ENCODE data around the gene KCNAB1.
"Not testable (repeated sequence)": the region's sequence is repeated elsewhere in the genome, so short reads cannot be mapped to it uniquely, and the experiment has no call there.

KCNAB1 gene

DNA sequence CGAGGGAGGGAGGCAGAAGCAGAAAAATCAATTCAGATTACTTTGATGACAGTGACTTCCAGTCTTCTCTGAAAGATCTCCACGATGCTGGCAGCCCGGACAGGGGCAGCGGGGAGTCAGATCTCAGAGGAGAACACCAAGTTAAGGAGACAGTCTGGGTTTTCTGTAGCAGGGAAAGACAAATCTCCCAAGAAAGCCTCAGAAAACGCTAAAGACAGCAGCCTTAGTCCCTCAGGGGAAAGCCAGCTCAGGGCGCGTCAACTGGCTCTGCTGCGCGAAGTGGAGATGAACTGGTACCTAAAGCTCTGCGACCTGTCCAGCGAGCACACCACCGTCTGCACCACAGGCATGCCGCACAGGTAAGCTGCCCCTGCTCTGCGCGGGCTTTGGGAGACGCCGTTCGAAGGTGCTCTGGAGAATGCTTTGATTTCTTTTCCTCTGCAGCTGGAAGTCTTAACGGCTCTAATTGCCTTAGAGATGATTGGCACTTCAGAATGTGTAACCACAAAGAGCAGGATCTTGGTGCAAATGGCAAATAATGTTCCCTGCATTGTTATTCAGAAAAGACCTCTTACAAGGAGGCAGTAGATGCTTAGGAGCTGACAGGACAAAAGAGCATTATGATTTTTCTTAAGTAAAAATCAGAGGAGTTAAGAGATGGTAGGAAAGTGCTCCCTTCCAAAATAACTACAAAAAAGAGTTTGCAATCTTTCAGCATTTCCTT lies at the start of gene KCNAB1:
Gene KCNAB1, plus strand, starts transcription at position 51 of the 724 bp plus-strand sequence.
- no peak for DNase-seq (ENCODE audit: low read depth in 1 of 2, low spot score in 1 of 2)

DNA sequence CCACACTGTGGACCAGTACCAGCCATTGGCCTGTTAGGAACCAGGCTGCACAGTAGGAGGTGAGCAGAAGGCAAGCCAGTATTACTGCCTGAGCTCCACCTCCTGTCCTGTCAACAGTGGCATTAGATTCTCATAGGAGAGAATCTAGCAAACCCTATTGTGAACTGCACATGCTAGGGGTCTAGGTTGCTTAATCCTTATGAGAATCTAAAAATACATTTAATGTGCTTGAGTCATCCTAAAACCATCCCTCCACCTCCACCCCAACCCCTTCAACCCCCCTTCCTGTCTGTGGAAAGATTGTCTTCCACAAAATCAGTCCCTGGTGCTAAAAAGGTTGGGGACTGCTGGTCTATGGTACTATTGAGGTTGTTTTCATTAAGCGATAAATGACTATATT lies 49.3 kb upstream of the KCNAB1 start:
- DNase-seq (ENCODE audit: low read depth in 1 of 2, low spot score in 1 of 2) = no peak

DNA sequence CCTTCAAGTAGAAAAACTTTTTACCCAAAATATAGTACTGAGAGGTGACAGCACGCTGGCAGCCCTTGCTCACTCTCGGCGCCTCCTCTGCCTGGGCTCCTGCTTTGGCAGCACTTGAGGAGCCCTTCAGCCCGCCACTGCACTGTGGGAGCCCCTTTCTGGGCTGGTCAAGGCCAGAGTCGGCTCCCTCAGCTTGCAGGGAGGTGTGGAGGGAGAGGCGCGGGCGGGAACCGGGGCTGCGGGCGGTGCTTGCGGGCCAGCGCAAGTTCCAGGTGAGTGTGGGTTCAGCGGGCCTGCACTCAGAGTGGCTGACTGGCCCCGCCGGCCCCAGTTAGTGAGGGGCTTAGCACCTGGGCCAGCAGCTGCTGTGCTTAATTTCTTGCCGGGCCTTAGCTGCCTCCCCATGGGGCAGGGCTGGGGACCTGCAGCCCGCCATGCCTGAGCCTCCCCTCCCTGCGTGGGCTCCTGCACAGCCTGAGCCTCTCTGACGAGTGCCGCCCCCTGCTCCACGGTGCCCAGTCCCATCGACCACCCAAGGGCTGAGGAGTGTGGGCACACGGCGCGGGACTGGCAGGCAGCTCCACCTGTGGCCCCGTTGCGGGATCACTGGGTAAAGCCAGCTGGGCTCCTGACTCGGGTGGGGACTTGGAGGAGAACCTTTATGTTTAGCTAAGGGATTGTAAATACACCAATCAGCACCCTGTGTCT lies 47.3 kb upstream of the KCNAB1 start:
- not testable (repeated sequence) for DNase-seq (ENCODE audit: low read depth in 1 of 2, low spot score in 1 of 2)

DNA sequence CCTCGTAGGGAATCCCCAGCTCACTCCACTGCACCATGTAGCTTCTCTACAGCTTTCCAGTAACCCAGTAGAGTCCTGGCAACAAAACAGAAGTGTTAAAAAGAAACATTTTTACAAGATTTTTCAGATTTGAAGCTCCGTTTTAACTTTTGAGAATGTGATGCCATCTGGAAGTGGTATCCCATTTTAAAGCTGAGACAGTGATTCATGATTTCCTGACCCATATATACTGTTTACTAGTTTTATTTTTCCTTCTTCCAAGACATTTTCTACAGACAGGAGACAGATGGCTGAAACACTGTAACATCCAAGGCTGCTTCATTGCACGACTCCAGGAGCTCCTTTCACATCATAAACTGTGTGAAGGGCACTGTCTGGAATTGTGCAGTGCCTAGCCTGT lies 30.3 kb upstream of the KCNAB1 start:
- DNase-seq (ENCODE audit: low read depth in 1 of 2, low spot score in 1 of 2) = no peak

DNA sequence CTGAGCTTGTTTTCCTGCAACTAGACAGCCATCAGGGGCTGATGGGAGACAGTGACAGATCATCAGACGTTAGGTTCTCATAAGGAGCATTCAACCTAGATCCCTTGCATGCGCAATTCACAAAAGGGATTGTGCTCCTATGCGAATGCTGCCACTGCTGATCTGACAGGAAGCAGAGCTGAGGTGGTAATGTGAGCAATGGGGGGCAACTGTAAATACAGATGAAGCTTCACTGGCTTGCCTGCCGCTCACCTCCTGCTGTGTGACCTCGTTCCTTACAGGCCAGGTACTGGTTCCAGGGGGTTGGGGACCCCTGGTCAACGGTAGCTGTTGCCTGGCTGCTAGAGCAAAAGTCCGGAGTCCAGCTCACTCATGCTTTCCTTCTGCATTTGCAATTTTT lies 26.4 kb upstream of the KCNAB1 start:
- DNase-seq (ENCODE audit: low read depth in 1 of 2, low spot score in 1 of 2) = no peak

DNA sequence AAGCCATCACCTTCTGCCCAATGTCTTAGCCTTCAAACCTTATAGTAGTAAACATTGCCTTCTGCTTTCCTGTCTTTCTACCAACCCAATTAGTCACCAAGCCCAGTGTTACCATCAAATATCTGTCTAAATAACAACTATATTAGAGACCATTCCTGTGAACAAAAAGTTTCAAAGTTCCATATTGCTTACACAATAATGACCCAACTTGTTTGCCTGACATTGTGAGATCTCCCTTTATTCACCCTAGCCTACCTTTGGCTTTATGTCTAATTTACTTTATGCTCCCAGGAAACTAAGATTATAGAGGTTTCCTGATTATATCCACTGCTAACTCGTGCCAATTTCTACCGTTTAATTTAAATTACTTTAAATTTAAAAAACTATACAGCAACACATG lies 26.0 kb upstream of the KCNAB1 start:
- DNase-seq (ENCODE audit: low read depth in 1 of 2, low spot score in 1 of 2) = no peak

DNA sequence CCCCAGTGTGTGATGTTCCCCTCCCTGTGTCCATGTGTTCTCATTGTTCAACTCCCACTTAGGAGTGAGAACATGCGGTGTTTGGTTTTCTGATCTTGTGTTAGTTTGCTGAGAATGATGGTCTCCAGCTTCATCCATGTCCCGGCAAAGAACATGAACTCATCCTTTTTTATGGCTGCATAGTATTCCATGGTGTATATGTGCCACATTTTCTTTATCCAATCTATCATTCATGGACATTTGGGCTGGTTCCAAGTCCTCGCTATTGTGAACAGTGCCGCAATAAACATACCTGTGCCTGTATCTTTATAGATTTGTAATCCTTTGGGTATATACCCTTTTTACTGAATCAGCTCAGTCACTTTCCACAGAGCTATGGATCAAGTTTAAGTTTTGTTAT lies 24.7 kb upstream of the KCNAB1 start:
- DNase-seq (ENCODE audit: low read depth in 1 of 2, low spot score in 1 of 2) = not testable (repeated sequence)

DNA sequence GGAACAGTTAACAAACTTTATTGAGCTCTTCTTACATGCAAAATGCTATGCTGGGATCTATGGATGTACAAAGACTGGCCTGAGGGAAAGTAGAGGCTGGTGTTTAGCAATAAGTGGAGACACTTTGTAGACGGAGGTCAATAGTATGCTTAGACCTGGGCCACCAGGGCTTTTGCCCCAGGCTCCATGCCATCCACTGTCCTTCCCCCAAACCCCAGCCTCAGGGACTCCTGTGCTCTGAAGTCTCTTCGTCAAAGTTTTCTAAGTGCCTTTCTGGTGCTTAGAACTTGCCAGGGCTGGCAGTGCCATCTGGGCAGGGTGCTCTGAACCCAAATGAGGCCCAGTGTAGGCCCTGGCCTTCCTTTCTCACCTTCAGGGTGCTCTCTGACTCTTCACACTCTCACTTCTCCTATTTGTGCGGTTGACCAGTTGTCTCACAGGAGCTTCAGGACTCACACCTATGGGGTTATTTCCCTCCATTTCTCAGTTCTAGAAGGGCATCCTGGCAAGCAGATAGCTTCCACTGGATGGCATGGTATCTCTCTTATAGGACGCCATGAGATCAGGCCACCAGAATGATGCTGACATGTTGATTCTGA lies 21.8 kb upstream of the KCNAB1 start:
- DNase-seq (ENCODE audit: low read depth in 1 of 2, low spot score in 1 of 2) = no peak

DNA sequence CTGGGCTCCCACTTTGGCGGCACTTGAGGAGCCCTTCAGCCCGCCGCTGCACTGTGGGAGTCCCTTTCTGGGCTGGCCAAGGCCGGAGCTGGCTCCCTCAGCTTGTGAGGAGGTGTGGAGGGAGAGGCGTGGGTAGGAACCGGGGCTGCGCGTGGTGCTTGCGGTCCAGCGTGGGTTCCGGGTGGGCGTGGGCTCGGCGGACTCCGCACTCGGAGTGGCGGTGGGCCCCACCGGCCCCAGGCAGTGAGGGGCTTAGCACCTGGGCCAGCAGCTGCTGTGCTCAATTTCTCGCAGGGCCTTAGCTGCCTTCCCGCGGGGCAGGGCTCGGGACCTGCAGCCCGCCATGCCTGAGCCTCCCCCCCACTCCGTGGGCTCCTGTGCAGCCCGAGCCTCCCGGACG lies 21.0 kb upstream of the KCNAB1 start:
- DNase-seq (ENCODE audit: low read depth in 1 of 2, low spot score in 1 of 2) = not testable (repeated sequence)

DNA sequence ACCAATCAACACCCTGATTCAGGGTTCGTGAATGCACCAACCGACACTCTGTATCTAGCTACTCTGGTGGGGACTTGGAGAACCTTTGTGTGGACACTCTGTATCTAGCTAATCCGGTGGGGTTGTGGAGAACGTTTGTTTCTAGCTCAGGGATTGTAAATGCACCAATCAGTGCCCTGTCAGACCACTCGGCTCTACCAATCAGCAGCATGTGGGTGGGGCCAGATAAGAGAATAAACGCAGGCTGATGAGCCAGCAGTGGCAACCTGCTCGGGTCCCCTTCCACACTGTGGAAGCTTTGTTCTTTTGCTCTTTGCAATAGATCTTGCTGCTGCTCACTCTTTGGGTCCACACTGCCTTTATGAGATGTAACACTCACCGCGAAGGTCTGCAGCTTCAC lies 20.4 kb upstream of the KCNAB1 start:
- not testable (repeated sequence) for DNase-seq (ENCODE audit: low read depth in 1 of 2, low spot score in 1 of 2)

DNA sequence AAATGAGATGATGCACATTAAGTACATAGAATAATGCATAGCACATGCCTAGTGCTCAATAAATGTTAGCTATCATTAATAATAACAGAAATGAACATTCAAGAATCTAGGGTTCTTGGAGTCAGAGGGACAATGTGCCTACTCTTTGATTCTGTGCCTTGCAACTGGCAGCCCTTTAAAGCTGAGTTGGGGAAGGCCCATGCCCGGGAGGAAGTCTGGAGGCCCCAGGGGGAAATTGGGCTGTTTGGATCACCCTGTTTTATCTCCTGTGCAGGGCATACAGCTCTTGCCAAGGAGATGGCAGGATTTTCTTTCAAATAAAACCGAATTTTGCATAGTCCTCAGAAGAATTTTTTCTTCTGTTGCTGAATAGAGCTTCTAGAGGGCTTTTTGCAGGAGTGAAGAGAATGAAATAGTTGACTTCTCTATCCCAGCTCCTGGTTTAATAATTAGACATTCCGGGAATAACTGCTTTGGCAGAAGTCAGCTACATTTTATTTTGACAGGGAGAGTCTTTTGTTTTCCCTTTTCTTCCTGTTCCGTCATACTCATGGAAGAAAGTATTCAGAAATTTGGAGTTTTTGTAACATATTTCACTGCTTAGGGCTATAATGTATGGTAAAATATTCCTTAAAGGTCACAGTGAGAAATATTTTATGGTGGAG lies 18.0 kb upstream of the KCNAB1 start:
- no peak for DNase-seq (ENCODE audit: low read depth in 1 of 2, low spot score in 1 of 2)

DNA sequence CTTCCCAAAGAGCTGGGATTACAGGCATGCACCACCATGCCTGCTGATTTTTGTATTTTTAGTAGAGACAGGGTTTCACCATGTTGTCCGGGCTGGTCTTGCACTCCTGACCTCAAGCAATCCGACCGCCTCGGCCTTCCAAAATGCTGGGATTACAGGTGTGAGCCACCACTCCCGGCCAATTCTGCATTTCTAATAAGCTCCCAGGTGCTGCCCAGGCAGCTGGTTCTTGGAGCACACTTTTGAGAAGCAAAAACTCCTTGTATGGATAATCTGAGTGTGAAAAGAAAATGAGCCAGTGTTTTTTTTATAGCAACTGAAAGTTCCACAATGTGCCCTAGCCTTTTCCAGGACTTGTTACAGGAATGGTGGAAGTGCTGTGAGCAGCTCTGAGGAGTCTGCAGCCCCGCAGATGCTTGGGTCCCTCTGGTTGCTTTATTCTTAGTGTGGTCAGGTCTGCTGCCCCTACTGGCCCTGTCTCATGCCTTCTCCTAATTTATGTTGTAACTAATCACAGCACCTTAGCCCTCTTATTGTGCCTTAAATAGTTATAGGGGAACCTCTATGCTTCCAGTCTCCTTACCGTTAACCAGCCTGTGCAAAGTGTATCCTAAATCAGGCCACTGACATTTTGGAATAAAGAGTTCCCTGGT lies 13.5 kb upstream of the KCNAB1 start:
- no peak for DNase-seq (ENCODE audit: low read depth in 1 of 2, low spot score in 1 of 2)

DNA sequence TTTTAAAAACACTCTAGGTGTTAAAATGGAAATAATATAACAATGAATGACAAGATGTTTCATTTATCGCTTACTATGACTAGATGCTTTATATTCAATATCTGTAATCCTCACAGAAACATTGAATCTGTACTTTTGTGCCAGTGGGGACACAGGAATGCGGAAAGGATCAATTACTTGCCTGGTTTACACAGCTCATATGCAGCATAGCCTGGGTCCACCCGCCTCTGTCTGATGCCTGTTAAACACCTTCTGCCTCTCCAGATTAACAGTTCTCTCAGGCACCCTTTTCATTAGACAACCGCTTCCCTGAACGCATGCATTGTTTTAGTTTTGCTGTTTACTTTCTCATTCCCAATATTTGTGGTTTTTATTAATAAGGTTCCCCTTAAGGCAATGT lies 12.9 kb upstream of the KCNAB1 start:
- no peak for DNase-seq (ENCODE audit: low read depth in 1 of 2, low spot score in 1 of 2)

DNA sequence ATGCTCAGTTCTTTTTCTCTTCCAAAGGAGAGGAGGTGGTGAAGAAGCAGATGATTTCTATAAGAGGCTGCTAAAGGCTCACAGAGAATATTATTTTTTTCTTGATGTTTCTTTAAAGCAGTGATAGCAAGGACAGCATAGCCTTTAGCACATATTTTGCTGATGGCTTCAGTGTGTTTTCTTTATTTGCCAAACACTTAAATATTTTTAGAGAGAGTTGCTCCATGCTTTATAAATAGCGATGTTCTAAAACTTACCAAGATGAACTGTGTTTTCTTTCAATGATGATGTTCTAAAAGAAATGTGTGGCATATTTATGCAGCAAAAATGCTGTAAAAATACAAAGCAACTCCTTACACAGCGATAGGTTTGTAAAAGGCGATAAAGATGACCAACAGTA lies 11.8 kb upstream of the KCNAB1 start:
- no peak for DNase-seq (ENCODE audit: low read depth in 1 of 2, low spot score in 1 of 2)

DNA sequence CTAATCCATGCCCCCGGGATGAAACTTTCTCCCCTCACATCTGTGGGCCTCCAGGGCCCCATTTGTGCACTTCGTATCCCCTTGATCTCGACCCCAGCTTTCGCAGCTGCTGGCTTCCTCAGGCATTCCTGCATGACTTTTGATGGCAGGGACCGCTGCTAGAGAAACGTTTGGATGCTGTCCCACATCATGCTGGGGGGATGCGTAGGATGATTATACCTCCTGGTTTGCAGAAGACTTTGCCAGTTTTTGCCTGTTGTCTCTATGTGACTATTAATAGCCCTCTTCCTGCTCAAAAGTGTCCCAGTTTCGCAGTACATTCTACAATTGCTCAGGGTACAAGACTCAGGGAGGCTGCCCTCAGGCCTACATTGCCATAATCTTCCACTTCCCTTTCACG lies 10.4 kb upstream of the KCNAB1 start:
- DNase-seq (ENCODE audit: low read depth in 1 of 2, low spot score in 1 of 2) = no peak

DNA sequence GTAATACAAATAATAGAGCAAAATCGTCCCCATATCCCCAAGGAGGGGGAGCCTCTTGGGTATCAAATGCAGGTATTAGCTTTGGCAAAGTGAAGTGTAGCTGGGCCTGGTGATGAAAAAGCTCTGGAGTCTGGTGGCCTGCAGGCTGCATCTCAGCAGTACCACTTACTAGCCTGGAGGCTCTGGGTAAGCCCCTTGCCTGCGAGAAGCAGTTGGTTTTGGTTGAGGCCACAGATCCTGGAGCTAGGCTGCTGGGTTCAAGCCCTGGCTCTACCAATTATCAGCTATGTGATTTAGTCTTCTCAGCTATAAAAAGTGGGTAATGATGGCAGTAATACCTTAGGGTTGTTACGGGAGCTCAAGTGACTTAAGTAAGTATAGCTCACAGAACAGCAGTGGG lies 6.1 kb downstream of the KCNAB1 start:
- no peak for DNase-seq (ENCODE audit: low read depth in 1 of 2, low spot score in 1 of 2)

DNA sequence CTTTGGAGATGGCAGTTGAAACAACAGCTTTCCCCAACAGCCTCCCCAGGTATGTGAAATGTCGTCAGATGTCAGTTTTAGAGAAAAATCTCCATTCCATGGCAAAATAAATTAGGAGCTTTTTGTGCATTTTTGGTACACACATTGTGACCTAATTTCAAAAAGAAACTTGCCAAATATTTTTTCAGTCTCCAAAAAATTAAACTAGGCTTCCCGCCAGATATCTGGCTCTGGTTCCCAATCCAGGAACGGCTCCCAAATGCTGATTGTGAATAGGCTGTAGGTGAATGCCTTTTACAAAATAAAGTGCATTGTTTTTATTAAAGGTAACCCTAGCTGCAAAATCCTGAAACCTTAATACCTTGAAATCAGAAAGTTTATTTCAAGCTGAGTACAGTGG lies 10.9 kb downstream of the KCNAB1 start:
- DNase-seq (ENCODE audit: low read depth in 1 of 2, low spot score in 1 of 2) = no peak

DNA sequence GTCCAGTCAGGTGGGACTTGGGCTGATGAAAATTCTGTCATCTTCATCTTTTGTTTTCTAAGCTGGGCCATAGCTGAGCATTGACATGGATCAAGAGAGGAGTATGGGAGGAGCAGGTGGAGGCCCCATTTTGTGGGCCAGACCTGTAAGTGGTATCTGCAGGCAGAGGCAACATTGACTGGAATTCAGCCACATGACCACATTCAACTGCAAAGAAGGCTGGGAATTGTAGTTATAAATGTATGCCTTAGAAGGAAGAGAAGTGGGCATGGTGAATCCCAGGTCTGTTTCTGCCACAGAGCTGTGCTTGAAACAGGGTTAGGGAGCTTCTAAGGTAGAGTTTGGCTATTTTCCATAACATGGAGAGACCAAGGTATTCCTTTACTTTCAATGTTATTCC lies 11.4 kb downstream of the KCNAB1 start:
- no peak for DNase-seq (ENCODE audit: low read depth in 1 of 2, low spot score in 1 of 2)

DNA sequence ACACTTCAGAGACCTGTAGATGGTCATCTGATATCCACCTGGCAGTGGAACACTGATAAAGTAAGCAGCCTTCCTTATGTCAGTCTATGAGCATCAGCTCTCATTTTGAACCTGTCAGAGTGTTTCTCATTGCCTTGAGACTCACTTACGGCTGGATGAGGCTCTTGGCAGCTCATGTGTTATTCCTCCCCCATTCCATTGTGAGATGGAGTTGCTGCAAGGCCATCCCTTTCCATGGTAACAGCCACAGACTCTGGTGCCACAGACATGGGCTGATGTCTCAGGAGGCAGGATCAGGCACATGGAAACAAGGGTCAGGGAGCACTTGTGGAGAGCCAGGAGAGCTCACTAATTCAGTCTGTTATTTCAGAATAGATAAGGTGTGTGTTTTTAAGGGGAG lies 11.9 kb downstream of the KCNAB1 start:
- DNase-seq (ENCODE audit: low read depth in 1 of 2, low spot score in 1 of 2) = no peak

DNA sequence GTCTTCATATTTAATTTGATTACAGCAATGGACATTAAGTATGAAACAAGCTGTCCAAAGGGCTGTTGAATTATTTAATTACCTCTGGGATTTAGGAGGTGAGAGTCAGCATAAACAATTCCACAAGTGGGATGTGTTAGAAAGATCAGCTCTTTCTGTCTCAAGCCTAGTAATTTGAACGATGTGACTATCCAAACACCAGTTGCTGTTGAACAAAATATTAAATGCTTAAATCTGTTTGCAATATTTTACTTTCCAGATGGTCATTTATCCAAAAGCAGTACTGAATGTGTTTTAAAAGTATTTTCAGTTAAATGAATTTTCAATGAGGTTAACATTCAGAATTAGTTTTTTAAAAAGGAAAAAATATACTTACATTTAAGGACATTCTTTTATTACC lies 12.7 kb downstream of the KCNAB1 start:
- DNase-seq (ENCODE audit: low read depth in 1 of 2, low spot score in 1 of 2) = no peak

DNA sequence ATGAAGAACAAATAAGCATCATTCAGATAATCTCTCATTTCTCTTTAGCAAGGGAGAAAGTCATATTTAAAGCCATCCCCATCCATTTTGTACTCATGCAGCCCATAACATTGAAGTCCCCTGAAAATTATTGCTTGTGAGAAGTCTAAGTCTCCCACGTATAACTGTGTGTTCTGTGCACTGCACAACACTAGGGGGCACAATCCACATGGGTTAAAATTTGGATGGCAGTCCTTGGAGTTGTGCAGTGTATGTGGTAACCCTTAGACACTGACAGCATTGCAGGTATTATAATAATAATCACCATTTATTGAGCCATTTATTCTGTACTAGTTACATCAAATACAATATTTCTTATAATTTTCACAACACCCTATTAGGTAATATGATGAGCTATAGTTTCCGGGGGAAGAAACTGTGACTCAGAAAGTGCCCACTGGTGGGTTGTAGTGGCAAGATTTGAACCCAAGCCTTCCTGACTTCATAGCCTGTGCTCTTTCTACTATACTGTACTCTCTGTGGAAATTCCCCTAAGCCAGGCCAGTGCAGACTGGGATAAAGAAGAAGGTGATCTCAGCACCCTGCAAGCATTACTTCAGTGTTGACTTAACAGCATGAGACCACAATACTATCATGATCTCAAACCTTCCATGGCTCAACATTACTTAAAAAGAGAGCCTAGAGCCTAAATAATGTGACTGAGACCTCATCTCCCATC lies 15.7 kb downstream of the KCNAB1 start:
- DNase-seq (ENCODE audit: low read depth in 1 of 2, low spot score in 1 of 2) = no peak
